Lung (tissue), 16 donors: ENCODE results near the gene ARPC2. TPM values are rescaled to one million over a fixed set of nuclear protein-coding genes. Genes with fewer than 3 reads are reported as not detected.
A peak's percentile ranks its signal among the peaks of the same experiment; 100 is the strongest.

Source experiments
- ATAC-seq: fragments of 200-7000 bp; cut with Tn5 transposase; one replicate; pipeline ENCODE4 v1.9.1; 2020; ENCODE audit warnings: moderate number of reproducible peaks; ENCODE audit not compliant: insufficient read depth, low FRiP score
- DNase-seq, 3 donors: peaks; one replicate each; pipeline ENCODE4 v3.0.0-alpha.2; 2013 to 2017
- H3K27ac ChIP-seq, 2 donors: one replicate each; pipeline ENCODE4 v1.5.1; 2013; ENCODE audit warnings: mild to moderate bottlenecking in 2 of 2, moderate library complexity in 2 of 2, control low read depth in 1 of 2, inconsistent platforms in 1 of 2, low read depth in 1 of 2, low read length in 1 of 2
- H3K27me3 ChIP-seq, 3 donors: one replicate each; pipeline ENCODE4 v1.5.1; 2013; ENCODE audit warnings: low read length in 2 of 3; ENCODE audit not compliant: control insufficient read depth in 3 of 3, insufficient read depth in 3 of 3
- H3K36me3 ChIP-seq, 4 donors: one replicate each; pipeline ENCODE4 v1.5.1; 2013; ENCODE audit warnings: low read length in 4 of 4, mild to moderate bottlenecking in 1 of 4, moderate library complexity in 1 of 4; ENCODE audit not compliant: control insufficient read depth in 4 of 4, insufficient read depth in 4 of 4
- H3K4me1 ChIP-seq, 5 donors: one replicate each; pipeline ENCODE4 v1.5.1; 2013; ENCODE audit warnings: low read length in 5 of 5, mild to moderate bottlenecking in 2 of 5, moderate library complexity in 1 of 5; ENCODE audit not compliant: control insufficient read depth in 5 of 5, insufficient read depth in 5 of 5
- H3K4me3 ChIP-seq: one replicate; pipeline ENCODE4 v1.5.1; 2013; ENCODE audit warnings: mild to moderate bottlenecking, control low read depth, moderate library complexity
- H3K9ac ChIP-seq, 2 donors: one replicate each; pipeline ENCODE4 v1.5.1; 2013; ENCODE audit warnings: low read length in 2 of 2, control low read depth in 1 of 2; ENCODE audit not compliant: insufficient read depth in 1 of 2
- H3K9me3 ChIP-seq, 4 donors: one replicate each; pipeline ENCODE4 v1.5.1; 2013; ENCODE audit warnings: low read length in 3 of 4, mild to moderate bottlenecking in 1 of 4, moderate library complexity in 1 of 4; ENCODE audit not compliant: control insufficient read depth in 4 of 4, insufficient read depth in 3 of 4
- CTCF ChIP-seq: IDR thresholded peaks from 2 replicates; pipeline ENCODE4 v1.5.1; 2012; ENCODE audit warnings: mild to moderate bottlenecking; ENCODE audit errors: control extremely low read depth, extremely low read depth
- WGBS, 2 donors: extraction: QIAGEN DNeasy Blood & Tissue Kit; methylation state at CpG; one replicate each; pipeline ENCODE4 v1.1.7; 2013; 5-methylcytosine and 5-hydroxymethylcytosine counted together
- long read RNA-seq, 5 donors: transcript quantifications; one replicate each; lab custom pipeline, GENCODE V29; 2026
- polyA plus RNA-seq, 2 donors: library from polyadenylated mRNA; stranded (reverse); fragments of 200-250 nt; gene quantifications; one replicate each; pipeline ENCODE4 v1.2.1, GENCODE V29; 2013
- total RNA-seq, 2 donors: library from RNA; depleted of rRNA in 1 of 2; stranded (reverse); fragments of >200 nt in 1 of 2; gene quantifications; one replicate each; pipeline ENCODE4 v1.2.1, GENCODE V29; 2014 to 2021
- donor health status: control.
- donor health status: control.
- donor health status: Bipolar disorder and iron deficiency.
- donor health status: healthy.
- donor health status: DM: yes; HTN: yes; CAD: no.

ARPC2 gene
- total RNA-seq, result 100 to 1,000 TPM; 284 to 332 TPM
- 100 to 1,000 TPM; 190 to 490 TPM for polyA plus RNA-seq
- long read RNA-seq, donor 1, transcript ARPC2-201 (10 exons, 1,605 nt), result minor isoform, 13 of 234 reads
- long read RNA-seq, donor 1, transcript ARPC2-216 (2 exons, 550 nt), result minor isoform, 13 of 234 reads
- long read RNA-seq, donor 1, transcript ARPC2-202 (11 exons, 1,505 nt), result major isoform, 131 of 234 reads
- long read RNA-seq, donor 1, partial matches to known transcripts, result 70 of 234 reads
- long read RNA-seq, donor 1, other reads (novel, unspliced or antisense), result 0 of 234 reads
- long read RNA-seq, donor 2, transcript ARPC2-202 (11 exons, 1,505 nt), result major isoform, 49 of 93 reads
- long read RNA-seq, donor 2, transcript ARPC2-201 (10 exons, 1,605 nt), result minor isoform, 6 of 93 reads
- long read RNA-seq, donor 2, partial matches to known transcripts, result 33 of 93 reads
- long read RNA-seq, donor 2, other reads (novel, unspliced or antisense), result 0 of 93 reads
- long read RNA-seq, donor 3, transcript ARPC2-202 (11 exons, 1,505 nt), result major isoform, 36 of 121 reads
- long read RNA-seq, donor 3, transcript ARPC2-216 (2 exons, 550 nt), result minor isoform, 9 of 121 reads
- long read RNA-seq, donor 3, partial matches to known transcripts, result 70 of 121 reads
- long read RNA-seq, donor 3, other reads (novel, unspliced or antisense), result 0 of 121 reads
- long read RNA-seq, donor 4, transcript ARPC2-202 (11 exons, 1,505 nt), result major isoform, 44 of 91 reads
- long read RNA-seq, donor 4, transcript ARPC2-216 (2 exons, 550 nt), result minor isoform, 10 of 91 reads
- long read RNA-seq, donor 4, transcript ARPC2-201 (10 exons, 1,605 nt), result minor isoform, 7 of 91 reads
- long read RNA-seq, donor 4, partial matches to known transcripts, result 27 of 91 reads
- long read RNA-seq, donor 4, other reads (novel, unspliced or antisense), result 0 of 91 reads
- long read RNA-seq, donor 5, transcript ARPC2-209 (7 exons, 2,226 nt), result minor isoform, 6 of 326 reads
- long read RNA-seq, donor 5, transcript ARPC2-201 (10 exons, 1,605 nt), result minor isoform, 23 of 326 reads
- long read RNA-seq, donor 5, transcript ARPC2-202 (11 exons, 1,505 nt), result major isoform, 149 of 326 reads
- long read RNA-seq, donor 5, transcript ARPC2-216 (2 exons, 550 nt), result minor isoform, 10 of 326 reads
- long read RNA-seq, donor 5, partial matches to known transcripts, result 129 of 326 reads
- long read RNA-seq, donor 5, other reads (novel, unspliced or antisense), result 0 of 326 reads

GRCh38 chr2:218216674-218217359 lies at the start of gene ARPC2:
ARPC2 (plus strand) TSS chr2:218217189; CDS start chr2:218217471, 282 bp downstream.
- Histone ChIP-seq H3K4me3 (peak within 1 kb of the TSS; percentile 81), H3K4me1 (peaks cover 0 to 31% (median 17%) of the 10 kb centered on the region in 5 donors), H3K27me3 (no peaks in the 10 kb centered on the region), H3K9ac (peak within 1 kb of the TSS; percentile 83 to 95), H3K27ac (peak within 1 kb of the TSS; percentile 85 to 94), H3K9me3 (no peaks in the 10 kb centered on the region), H3K36me3 (no peaks in the 10 kb centered on the region)
- no peak for TF ChIP-seq CTCF
- ATAC-seq (peak; percentile 94), DNase-seq (peak; percentile 96 to 98 (median 96))
- 0% methylated on average over 47 to 58 of the region's 60 CpGs for WGBS, 2 donors

GRCh38 chr2:218168016-218168415 lies 49.0 kb upstream of the ARPC2 start:
- Histone ChIP-seq H3K9me3 (no peaks in the 10 kb centered on the region), H3K27me3 (no peaks in the 10 kb centered on the region), H3K4me1 (no peaks in the 10 kb centered on the region), H3K36me3 (no peaks in the 10 kb centered on the region), H3K9ac (no peak overlapping the region), H3K4me3 (no peak overlapping the region), H3K27ac (no peak overlapping the region)
- ATAC-seq (no peak), DNase-seq (no peak)
- TF ChIP-seq CTCF, result no peak
- WGBS, 2 donors, result 85 to 90% methylated on average over 1 of the region's 1 CpG

GRCh38 chr2:218168635-218169462 lies 48.1 kb upstream of the ARPC2 start:
- ATAC-seq (no peak), DNase-seq (peak; percentile 29 to 39 (median 37))
- H3K9ac ChIP-seq, result no peak overlapping the region
- no peaks in the 10 kb centered on the region for H3K36me3 ChIP-seq
- no peak overlapping the region for H3K27ac ChIP-seq
- peak; percentile 13 for TF ChIP-seq CTCF
- 48 to 49% methylated on average over 9 of the region's 9 CpGs for WGBS, 2 donors
- no peaks in the 10 kb centered on the region for H3K27me3 ChIP-seq
- no peaks in the 10 kb centered on the region for H3K9me3 ChIP-seq
- H3K4me3 ChIP-seq, result no peak overlapping the region
- H3K4me1 ChIP-seq, result no peaks in the 10 kb centered on the region
